CD14-positive monocyte (primary cell): ENCODE results near the gene OR2B3. TPM values are rescaled to one million over a fixed set of nuclear protein-coding genes. Genes with fewer than 3 reads are reported as not detected.

ENCODE experiments used
- DNase-seq, 3 donors: peaks; one replicate each; pipeline ENCODE4 v3.0.0-alpha.2; 2011 to 2022
- H2AFZ ChIP-seq: 2 replicates; pipeline ENCODE4 v1.6.0; 2012; ENCODE audit warnings: mild to moderate bottlenecking, low read depth, low read length, inconsistent platforms; ENCODE audit not compliant: insufficient read depth, poor library complexity, severe bottlenecking
- H3K27ac ChIP-seq, 2 donors: 1 replicate in 1 of 2; 2 replicates in 1 of 2; pipeline ENCODE4 v1.5.1; 2012 to 2013; ENCODE audit warnings: low read length in 2 of 2, control low read depth in 1 of 2, inconsistent platforms in 1 of 2, low read depth in 1 of 2, mild to moderate bottlenecking in 1 of 2
- H3K27me3 ChIP-seq, 2 donors: one replicate each; pipeline versions ENCODE4 v1.6.0 to v1.6.1; 2011 to 2013; ENCODE audit warnings: low read length in 2 of 2; ENCODE audit not compliant: control insufficient read depth in 2 of 2, insufficient read depth in 2 of 2
- H3K36me3 ChIP-seq, 2 donors: replicated peaks in 1 of 2; 1 replicate in 1 of 2; 2 replicates in 1 of 2; pipeline versions ENCODE4 v1.5.1 to v1.6.1; 2012 to 2013; ENCODE audit warnings: low read length in 2 of 2, control low read depth in 1 of 2, inconsistent platforms in 1 of 2, mild to moderate bottlenecking in 1 of 2; ENCODE audit not compliant: insufficient read depth in 2 of 2, control insufficient read depth in 1 of 2
- H3K4me1 ChIP-seq, 2 donors: 1 replicate in 1 of 2; 2 replicates in 1 of 2; pipeline versions ENCODE4 v1.5.1 to v1.6.1; 2012 to 2013; ENCODE audit warnings: low read length in 2 of 2, control low read depth in 1 of 2, inconsistent platforms in 1 of 2, mild to moderate bottlenecking in 1 of 2, moderate library complexity in 1 of 2; ENCODE audit not compliant: insufficient read depth in 2 of 2, control insufficient read depth in 1 of 2
- H3K4me2 ChIP-seq: replicated peaks from 2 replicates; pipeline ENCODE3; 2012; ENCODE audit warnings: low read length, moderate library complexity, mild to moderate bottlenecking; ENCODE audit not compliant: poor library complexity, severe bottlenecking; ENCODE audit errors: extremely low read depth
- H3K4me3 ChIP-seq, 3 experiments: fragments of 200-600 bp in 1 of 3; sonication (generic) in 1 of 3; replicated peaks in 1 of 3; 1 replicate in 2 of 3; 2 replicates in 1 of 3; pipeline ENCODE4 v1.5.1; 2011 to 2013; ENCODE audit warnings: low read length in 3 of 3, mild to moderate bottlenecking in 3 of 3, control low read depth in 2 of 3, low read depth in 2 of 3, inconsistent platforms in 1 of 3, moderate library complexity in 1 of 3
- H3K79me2 ChIP-seq: 2 replicates; pipeline ENCODE4 v1.6.0; 2012; ENCODE audit warnings: mild to moderate bottlenecking, control low read depth, inconsistent platforms, low read length, moderate library complexity; ENCODE audit not compliant: insufficient read depth
- H3K9ac ChIP-seq: 2 replicates; pipeline ENCODE4 v1.6.0; 2017; ENCODE audit warnings: low read length, mild to moderate bottlenecking; ENCODE audit not compliant: insufficient read depth, poor library complexity, severe bottlenecking
- H3K9me3 ChIP-seq, 2 donors: replicated peaks in 1 of 2; 1 replicate in 1 of 2; 2 replicates in 1 of 2; pipeline versions ENCODE4 v1.5.1 to v1.6.1; 2012 to 2013; ENCODE audit warnings: low read length in 2 of 2, control low read depth in 1 of 2; ENCODE audit not compliant: control insufficient read depth in 1 of 2, insufficient read depth in 1 of 2
- H4K20me1 ChIP-seq: 2 replicates; pipeline ENCODE4 v1.6.0; 2012; ENCODE audit warnings: mild to moderate bottlenecking, low read length, control low read depth, moderate library complexity; ENCODE audit not compliant: insufficient read depth
- H3K27ac Mint-ChIP-seq, 7 donors: one replicate each; pipeline ENCODE4 v1.8.0; 2020; ENCODE audit warnings: mild to moderate bottlenecking in 7 of 7, mixed read lengths in 7 of 7, moderate library complexity in 6 of 7, inconsistent platforms in 2 of 7
- H3K27me3 Mint-ChIP-seq, 3 donors: one replicate each; pipeline ENCODE4 v1.8.0; 2021 to 2022; ENCODE audit warnings: low read depth in 3 of 3, mild to moderate bottlenecking in 3 of 3, mixed read lengths in 3 of 3, moderate library complexity in 3 of 3, inconsistent platforms in 1 of 3
- H3K36me3 Mint-ChIP-seq, 2 donors: one replicate each; pipeline ENCODE4 v1.8.0; 2020; ENCODE audit warnings: mixed read lengths in 2 of 2, inconsistent platforms in 1 of 2, mild to moderate bottlenecking in 1 of 2
- H3K4me1 Mint-ChIP-seq: one replicate; pipeline ENCODE4 v1.8.0; 2020; ENCODE audit warnings: mild to moderate bottlenecking, mixed read lengths
- H3K4me3 Mint-ChIP-seq, 2 donors: one replicate each; pipeline ENCODE4 v1.8.0; 2020; ENCODE audit warnings: mild to moderate bottlenecking in 2 of 2, mixed read lengths in 2 of 2, moderate library complexity in 1 of 2
- H3K9me3 Mint-ChIP-seq, 7 donors: one replicate each; pipeline ENCODE4 v1.8.0; 2020 to 2022; ENCODE audit warnings: mixed read lengths in 7 of 7, mild to moderate bottlenecking in 6 of 7, moderate library complexity in 6 of 7, inconsistent platforms in 2 of 7
- CTCF ChIP-seq: fragments of 200-600 bp; IDR thresholded peaks from one replicate; pipeline ENCODE4 v1.8.0; 2022; ENCODE audit warnings: antibody characterized with exemption, mild to moderate bottlenecking
- WGBS: methylation state at CpG from one replicate; pipeline ENCODE4 v1.1.5; 2013; ENCODE audit warnings: missing lambda C conversion rate; ENCODE audit not compliant: insufficient coverage; 5-methylcytosine and 5-hydroxymethylcytosine counted together
- intact Hi-C, 2 donors: fragments of 100-400 bp; cut with micrococcal nuclease; formaldehyde crosslinking; loops; one replicate each; pipeline versions ENCODE4 v1.15.0 to v1.15.1; 2023
- polyA minus RNA-seq: library from RNA; depleted of rRNA, polyadenylated mRNA; stranded (reverse); fragments of >200 nt; gene quantifications from 2 replicates; pipeline ENCODE4 v1.2.3, GENCODE V29; 2012
- polyA plus RNA-seq, 3 donors: library from polyadenylated mRNA; depleted of rRNA in 1 of 3; unstranded in 2 of 3; stranded (reverse) in 1 of 3; fragments of 300-500 nt in 2 of 3; fragments of >200 nt in 1 of 3; fragmentation: Illumina TruSeq in 2 of 3; gene quantifications; 1 replicate in 2 of 3; 2 replicates in 1 of 3; pipeline ENCODE4 v1.2.3, GENCODE V29; 2012 to 2021
- total RNA-seq, 12 experiments: library from RNA in 1 of 12; stranded (reverse) in 1 of 12; fragments of 120-200 nt in 1 of 12; gene quantifications; one replicate each; pipeline ENCODE4 v1.2.4 and lab custom pipeline; 2013 to 2026; ENCODE audit warnings: mixed read lengths in 6 of 12, inconsistent platforms in 1 of 12

Gene OR2B3
- total RNA-seq (2013), result not detected
- polyA plus RNA-seq (not detected), polyA minus RNA-seq (not detected in 2 replicates), total RNA-seq (lab: John Stamatoyannopoulos, UW) (0 to 0.30 (median 0) reads per million in 11 experiments)

GRCh38 chr6:29087213-29087612, at the start of gene OR2B3:
TSS of gene OR2B3 (minus strand) at chr6:29087313. CDS start at chr6:29087248, 65 bp downstream.
- Histone ChIP-seq H3K4me2 (no peak within 1 kb of the TSS), H3K9me3 (peaks cover 0 to 3% of the 10 kb centered on the region in 2 donors), H3K4me1 (no peaks in the 10 kb centered on the region), H3K9ac (no peak within 1 kb of the TSS), H3K4me3 (no peak within 1 kb of the TSS), H3K79me2 (no peaks in the 10 kb centered on the region), H3K36me3 (no peaks in the 10 kb centered on the region), H3K27ac (no peak within 1 kb of the TSS), H4K20me1 (no peaks in the 10 kb centered on the region), H3K27me3 (no peaks in the 10 kb centered on the region), H2AFZ (no peak within 1 kb of the TSS)
- Mint-ChIP-seq H3K4me1 (no peaks in the 10 kb centered on the region), H3K9me3 (peaks cover 0 to 6% (median 3%) of the 10 kb centered on the region in 7 donors), H3K36me3 (no peaks in the 10 kb centered on the region), H3K4me3 (no peak within 1 kb of the TSS), H3K27me3 (peaks cover 0 to 4% (median 1%) of the 10 kb centered on the region in 3 donors), H3K27ac (no peak within 1 kb of the TSS)
- no peak for TF ChIP-seq CTCF
- DNase-seq, result no peak
- WGBS, result no CpG with 5 or more reads among the region's 1 CpG
- intact Hi-C loops, result no loop called here

GRCh38 chr6:29131691-29132090, 44.6 kb upstream of the OR2B3 start:
- no peak for DNase-seq
- Histone ChIP-seq H3K79me2 (no peaks in the 10 kb centered on the region), H3K4me3 (no peak overlapping the region), H3K4me1 (no peaks in the 10 kb centered on the region), H3K9ac (no peak overlapping the region), H3K4me2 (no peak overlapping the region), H4K20me1 (no peaks in the 10 kb centered on the region), H3K36me3 (no peaks in the 10 kb centered on the region), H2AFZ (no peak overlapping the region), H3K27ac (no peak overlapping the region), H3K9me3 (no peaks in the 10 kb centered on the region), H3K27me3 (peaks cover 0 to 4% of the 10 kb centered on the region in 2 donors)
- TF ChIP-seq CTCF, result no peak
- Mint-ChIP-seq H3K27ac (no peak overlapping the region), H3K4me1 (no peaks in the 10 kb centered on the region), H3K9me3 (peaks cover 0 to 3% (median 0%) of the 10 kb centered on the region in 7 donors), H3K27me3 (peaks cover 0 to 8% (median 3%) of the 10 kb centered on the region in 3 donors), H3K4me3 (no peak overlapping the region), H3K36me3 (no peaks in the 10 kb centered on the region)
- WGBS, result no CpG with 5 or more reads among the region's 2 CpGs
- intact Hi-C loops, result no loop called here
